ENCODE results near the gene CCDC68.

DNA sequence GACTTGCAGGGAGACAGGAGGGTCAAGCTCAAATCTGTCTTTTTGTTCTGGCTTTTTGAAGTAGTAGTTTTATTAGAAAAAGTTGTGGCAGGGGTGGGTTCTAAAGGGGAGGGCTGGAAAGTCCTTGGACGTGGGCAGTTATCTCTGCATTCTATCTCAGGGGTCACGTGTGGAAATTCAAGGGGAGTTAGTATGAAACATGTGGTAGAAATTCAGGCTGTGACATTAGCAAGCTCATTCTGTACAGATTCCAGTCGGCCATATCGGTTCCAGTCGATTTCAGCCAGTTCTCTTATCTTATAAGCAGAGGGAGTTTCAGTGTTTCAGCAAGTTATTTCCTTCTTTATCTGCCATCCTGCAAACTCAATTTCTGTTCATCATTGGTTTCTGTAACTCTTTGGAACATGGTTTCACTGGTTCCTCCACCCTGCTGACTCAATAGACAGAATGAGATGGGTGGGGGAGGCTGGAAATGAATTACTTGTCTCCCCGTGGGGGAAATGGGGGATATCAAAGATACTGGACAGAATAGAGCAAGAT lies 78.0 kb downstream of the CCDC68 start:
- TF ChIP-seq, protein P1, sequence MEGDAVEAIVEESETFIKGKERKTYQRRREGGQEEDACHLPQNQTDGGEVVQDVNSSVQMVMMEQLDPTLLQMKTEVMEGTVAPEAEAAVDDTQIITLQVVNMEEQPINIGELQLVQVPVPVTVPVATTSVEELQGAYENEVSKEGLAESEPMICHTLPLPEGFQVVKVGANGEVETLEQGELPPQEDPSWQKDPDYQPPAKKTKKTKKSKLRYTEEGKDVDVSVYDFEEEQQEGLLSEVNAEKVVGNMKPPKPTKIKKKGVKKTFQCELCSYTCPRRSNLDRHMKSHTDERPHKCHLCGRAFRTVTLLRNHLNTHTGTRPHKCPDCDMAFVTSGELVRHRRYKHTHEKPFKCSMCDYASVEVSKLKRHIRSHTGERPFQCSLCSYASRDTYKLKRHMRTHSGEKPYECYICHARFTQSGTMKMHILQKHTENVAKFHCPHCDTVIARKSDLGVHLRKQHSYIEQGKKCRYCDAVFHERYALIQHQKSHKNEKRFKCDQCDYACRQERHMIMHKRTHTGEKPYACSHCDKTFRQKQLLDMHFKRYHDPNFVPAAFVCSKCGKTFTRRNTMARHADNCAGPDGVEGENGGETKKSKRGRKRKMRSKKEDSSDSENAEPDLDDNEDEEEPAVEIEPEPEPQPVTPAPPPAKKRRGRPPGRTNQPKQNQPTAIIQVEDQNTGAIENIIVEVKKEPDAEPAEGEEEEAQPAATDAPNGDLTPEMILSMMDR (conservative IDR thresholded peaks at IDR 0.05; ENCODE audit: low read length): no peak
- no peak for TF ChIP-seq EZH2phosphoT487 (IDR thresholded peaks at IDR 0.05; ENCODE audit: borderline replicate concordance)

All from Loucy (cell line).